Measurements from ENCODE around the gene TMEM62. TPM values are rescaled to one million over a fixed set of nuclear protein-coding genes. Genes with fewer than 3 reads are reported as not detected.

The TMEM62 gene
- total and polyA plus RNA-seq, 2 of the 8 experiments (the other 6 are each of a cell fraction or from before 2014, with no cell fraction given): 2.0 to 4.0 TPM

DNA sequence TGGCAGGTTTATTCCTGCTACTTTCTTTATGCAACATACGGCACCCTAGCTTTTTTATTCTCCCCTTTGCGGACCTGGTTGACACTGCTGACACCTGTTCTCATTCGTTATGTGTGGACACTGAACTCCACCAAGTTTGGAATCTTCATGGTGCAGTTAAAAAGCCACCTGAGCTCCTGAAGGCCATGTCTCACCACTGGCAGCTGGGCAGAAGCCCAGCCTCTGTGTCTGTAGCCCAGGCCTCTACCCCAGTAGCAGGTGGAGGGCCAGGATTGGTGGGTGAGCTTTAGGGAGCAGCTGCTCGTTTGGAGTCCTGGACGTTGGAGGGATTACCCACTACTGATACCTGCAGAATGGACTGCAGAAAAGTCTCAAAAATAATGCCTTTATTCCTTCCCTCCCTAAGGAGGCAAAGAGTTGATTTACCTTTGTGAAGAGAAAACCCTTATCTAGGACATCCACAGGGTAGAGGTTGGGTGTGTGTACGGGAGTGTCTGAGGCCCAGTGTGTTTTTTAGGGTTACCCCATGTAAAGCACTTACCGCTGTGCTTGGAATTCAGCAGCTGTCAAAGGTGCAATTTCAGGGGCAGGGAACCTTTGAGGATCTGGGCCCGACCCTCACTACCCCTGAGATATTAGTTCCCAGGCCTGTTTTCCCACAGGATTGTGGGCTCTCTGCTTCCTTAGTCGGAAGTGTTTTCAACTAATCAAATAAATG lies 51.2 kb downstream of the TMEM62 start:
- Histone ChIP-seq H3K4me3 (ENCODE audit: extremely low read depth in 1 of 4, insufficient read depth in 2 of 4, low read depth in 3 of 4, low read length in 4 of 4) (peak overlapping the region; percentile 64 to 93 (median 89); a peak in 5 of 8 replicates), H3K23me2 (ENCODE audit: low read depth, low read length) (peaks cover 7% of the 10 kb centered on the region), H3K14ac (ENCODE audit: insufficient read length) (no peak overlapping the region), H3K27me3 (replicated peaks in 1 of 4; ENCODE audit: control insufficient read depth in 3 of 4, extremely low read depth in 1 of 4, insufficient read depth in 3 of 4, low read length in 3 of 4) (no peaks in the 10 kb centered on the region), H3K79me1 (ENCODE audit: low read depth, low read length) (no peaks in the 10 kb centered on the region), H3K36me3 (ENCODE audit: control insufficient read depth in 2 of 4, insufficient read depth in 4 of 4, low read length in 3 of 4) (no peaks in the 10 kb centered on the region), H4K5ac (ENCODE audit: insufficient read length, low read depth, low read length) (no peak overlapping the region), H2BK20ac (ENCODE audit: low read length) (no peak overlapping the region), H3K4ac (replicated peaks; ENCODE audit: insufficient read length, low read depth, low read length) (no peak overlapping the region), H2BK5ac (ENCODE audit: low read depth, low read length) (no peak overlapping the region), H2BK15ac (ENCODE audit: low read length) (no peak overlapping the region), H4K91ac (replicated peaks; ENCODE audit: insufficient read length, low read length) (no peak overlapping the region), H3K56ac (replicated peaks; ENCODE audit: insufficient read length, low read depth, low read length) (no peak overlapping the region), H2BK120ac (replicated peaks; ENCODE audit: low read depth, low read length) (no peak overlapping the region), H4K20me1 (replicated peaks in 1 of 2; ENCODE audit: control insufficient read depth in 1 of 2, insufficient read depth in 2 of 2, low read length in 2 of 2) (peaks cover 0 to 2% of the 10 kb centered on the region in 2 experiments), H2AFZ (ENCODE audit: low read length) (no peak overlapping the region), H3K18ac (ENCODE audit: extremely low read depth, low read length) (no peak overlapping the region), H2BK12ac (ENCODE audit: low read depth, low read length) (no peak overlapping the region), H3K23ac (ENCODE audit: insufficient read length) (no peak overlapping the region), H3K79me2 (ENCODE audit: control insufficient read depth in 1 of 2, insufficient read depth in 2 of 2, low read length in 2 of 2) (no peaks in the 10 kb centered on the region), H3K27ac (ENCODE audit: low read depth, low read length) (no peak overlapping the region), H2AK5ac (ENCODE audit: low read depth, low read length) (no peak overlapping the region), H3K9me3 (ENCODE audit: insufficient read depth in 2 of 2, low read depth in 1 of 2, low read length in 1 of 2) (no peaks in the 10 kb centered on the region), H4K8ac (ENCODE audit: extremely low read depth, insufficient read depth, low read length) (no peak overlapping the region), H3K9ac (replicated peaks in 1 of 4; ENCODE audit: extremely low read depth in 1 of 4, low read depth in 3 of 4, low read length in 3 of 4) (no peak overlapping the region), H3K4me1 (replicated peaks in 1 of 4; ENCODE audit: control insufficient read depth in 3 of 4, insufficient read depth in 4 of 4, low read length in 3 of 4) (peaks cover 4 to 8% (median 5%) of the 10 kb centered on the region in 4 experiments; a peak in 5 of 7 replicates), H3K4me2 (ENCODE audit: insufficient read depth in 1 of 2, low read depth in 2 of 2, low read length in 2 of 2) (peak overlapping the region; percentile 96 to 99)
- ChIA-PET POLR2A (ENCODE audit: partially characterized antibody) (interaction anchor here (1.1 to 1.2 kb wide), 2 partner anchors 8 to 9 kb away, joined by 3 to 4 read pairs; no protein-coding TSS in a partner anchor), CTCF (ENCODE audit: partially characterized antibody) (interaction anchor here (0.5 to 4.1 kb wide), 8 partner anchors 10 to 197 kb away, joined by 3 to 16 read pairs (median 4); no protein-coding TSS in a partner anchor)
- WGBS, 2 experiments (ENCODE audit: extremely low coverage in 1 of 2, insufficient coverage in 1 of 2, insufficient read length in 1 of 2, insufficient replicate concordance in 2 of 2, low coverage in 1 of 2, low lambda C conversion rate in 2 of 2, missing lambda C conversion rate in 1 of 2): 55% methylated on average over 9 of the region's 9 CpGs; no CpG with 5 or more reads in 1 of the 2 experiments
- FAIRE-seq (no peak), DNase-seq (ENCODE audit: low read depth in 1 of 2, low spot score in 2 of 2) (no peak)
- TF ChIP-seq KDM5A (IDR thresholded peaks at IDR 0.05; ENCODE audit: low read length) (no peak), TEAD4 (IDR thresholded peaks at IDR 0.05; ENCODE audit: low read depth, low read length) (peak; percentile 62), ZNF274 (IDR thresholded peaks at IDR 0.05; ENCODE audit: borderline replicate concordance, extremely low read depth, low read length) (no peak), BRCA1 (IDR thresholded peaks at IDR 0.05; ENCODE audit: low read depth, low read length) (no peak), POU5F1 (IDR thresholded peaks at IDR 0.05; ENCODE audit: low read depth, low read length) (no peak), E2F6 (IDR thresholded peaks at IDR 0.05) (no peak), SAP30 (IDR thresholded peaks at IDR 0.05; ENCODE audit: insufficient read depth, insufficient replicate concordance, low read length) (peak; percentile 17), KDM1A (IDR thresholded peaks at IDR 0.05; ENCODE audit: borderline replicate concordance, low read length) (no peak), HDAC2 (IDR thresholded peaks at IDR 0.05; ENCODE audit: borderline replicate concordance in 1 of 2, low read depth in 2 of 2, low read length in 2 of 2) (no peak), MAFK (IDR thresholded peaks at IDR 0.05; ENCODE audit: low read depth, low read length) (no peak), CREB1 (IDR thresholded peaks at IDR 0.05) (no peak)
